Kidney (tissue), 14 donors: ENCODE data around the gene METTL13. TPM values are rescaled to one million over a fixed set of nuclear protein-coding genes. Genes with fewer than 3 reads are reported as not detected.

Experiments used
- DNase-seq, 5 donors: peaks; one replicate each; pipeline ENCODE4 v3.0.0-alpha.2; 2013 to 2020
- FAIRE-seq: peaks from 2 replicates; lab custom pipeline; 2012; peaks lifted over from hg19 to GRCh38; lab: Jason Lieb, UNC
- H3K27ac ChIP-seq, 2 donors: one replicate each; pipeline ENCODE4 v1.7.0; 2013; ENCODE audit warnings: low read depth in 2 of 2, low read length in 2 of 2, inconsistent platforms in 1 of 2
- H3K27me3 ChIP-seq: one replicate; pipeline ENCODE4 v1.7.1; 2013; ENCODE audit warnings: low read length, inconsistent platforms; ENCODE audit not compliant: control insufficient read depth, insufficient read depth
- H3K36me3 ChIP-seq, 3 donors: one replicate each; pipeline versions ENCODE4 v1.7.0 to v1.7.1; 2013; ENCODE audit warnings: low read length in 3 of 3, control low read depth in 1 of 3, inconsistent platforms in 1 of 3; ENCODE audit not compliant: insufficient read depth in 3 of 3, control insufficient read depth in 2 of 3
- H3K4me1 ChIP-seq, 3 donors: one replicate each; pipeline versions ENCODE4 v1.7.0 to v1.7.1; 2013; ENCODE audit warnings: low read length in 3 of 3, inconsistent platforms in 1 of 3, low read depth in 1 of 3; ENCODE audit not compliant: control insufficient read depth in 2 of 3, insufficient read depth in 2 of 3
- H3K4me3 ChIP-seq, 3 donors: one replicate each; pipeline versions ENCODE4 v1.7.0 to v1.8.1; 2013; ENCODE audit warnings: low read length in 3 of 3, control low read depth in 1 of 3, inconsistent platforms in 1 of 3
- H3K9ac ChIP-seq, 3 donors: one replicate each; pipeline versions ENCODE4 v1.7.0 to v1.7.1; 2013; ENCODE audit warnings: low read length in 3 of 3, control low read depth in 1 of 3, inconsistent platforms in 1 of 3
- H3K9me3 ChIP-seq, 3 donors: one replicate each; pipeline versions ENCODE4 v1.7.0 to v1.7.1; 2013; ENCODE audit warnings: low read length in 3 of 3, control low read depth in 1 of 3, inconsistent platforms in 1 of 3; ENCODE audit not compliant: control insufficient read depth in 2 of 3, insufficient read depth in 1 of 3
- CTCF ChIP-seq: IDR thresholded peaks from 3 replicates; pipeline ENCODE4 v1.5.1; 2012; ENCODE audit warnings: mild to moderate bottlenecking, moderate library complexity, borderline replicate concordance; ENCODE audit not compliant: insufficient read depth; ENCODE audit errors: extremely low read depth
- intact Hi-C: fragments of 100-400 bp; cut with DNase I; formaldehyde crosslinking; loops from one replicate; pipeline ENCODE4 v1.11.1; 2022
- polyA plus RNA-seq: library from polyadenylated mRNA; stranded (reverse); fragments of 350-450 nt; fragmentation: Illumina TruSeq; extraction: RNeasy Lipid Tissue Mini Kit (QIAGEN cat#74804); gene quantifications from one replicate; pipeline ENCODE4 v1.2.3, GENCODE V29; 2014; ENCODE audit warnings: low read depth, low replicate concordance; ENCODE audit not compliant: insufficient read depth
- total RNA-seq: library from RNA; stranded (reverse); fragmentation: NEBNext Ultra II Directional; extraction: Animal tissue kit (Norgen Biotek cat#: 25700); gene quantifications from one replicate; pipeline ENCODE4 v1.2.1, GENCODE V29; 2021
- donor health status: control.
- donor health status: control.
- donor health status: control.
- donor health status: control.
- donor health status: control.
- donor health status: DM: yes; HTN: yes; CAD: no.
- donor health status: Normal renal cell carcinoma (clear cell type).

Gene METTL13
- total and polyA plus RNA-seq, 2 donors from 2014 or later = 24.5 to 29.0 TPM

- Histone ChIP-seq H3K9ac (no peak overlapping the region), H3K27ac (no peak overlapping the region), H3K4me3 (no peak overlapping the region), H3K27me3 (no peaks in the 10 kb centered on the region), H3K9me3 (no peaks in the 10 kb centered on the region), H3K36me3 (no peaks in the 10 kb centered on the region), H3K4me1 (no peaks in the 10 kb centered on the region)
- DNase-seq (no peak), FAIRE-seq (no peak)
- no peak for TF ChIP-seq CTCF
- intact Hi-C loops = no loop called here
Observed at GRCh38 chr1:171828794-171829193, 47.3 kb downstream of the METTL13 start.

GRCh38 chr1:171833091-171833825 lies 51.8 kb downstream of the METTL13 start:
- no peak overlapping the region for H3K27ac ChIP-seq
- DNase-seq = no peak
- no peaks in the 10 kb centered on the region for H3K4me1 ChIP-seq
- FAIRE-seq = no peak
- no peaks in the 10 kb centered on the region for H3K9me3 ChIP-seq
- no peaks in the 10 kb centered on the region for H3K36me3 ChIP-seq
- TF ChIP-seq CTCF = no peak
- no peak overlapping the region for H3K4me3 ChIP-seq
- H3K27me3 ChIP-seq = no peaks in the 10 kb centered on the region
- H3K9ac ChIP-seq = no peak overlapping the region
- intact Hi-C loops = no loop called here

GRCh38 chr1:171834821-171835220 lies 53.4 kb downstream of the METTL13 start:
- TF ChIP-seq CTCF = no peak
- no peak for FAIRE-seq
- H3K4me1 ChIP-seq = no peaks in the 10 kb centered on the region
- no peak overlapping the region for H3K27ac ChIP-seq
- H3K36me3 ChIP-seq = no peaks in the 10 kb centered on the region
- H3K9me3 ChIP-seq = no peaks in the 10 kb centered on the region
- no peak overlapping the region for H3K9ac ChIP-seq
- no peak for DNase-seq
- H3K27me3 ChIP-seq = no peaks in the 10 kb centered on the region
- H3K4me3 ChIP-seq = no peak overlapping the region
- intact Hi-C loops = no loop called here
